ENCODE results near the gene TBC1D3B. TPM values are rescaled to one million over a fixed set of nuclear protein-coding genes. Genes with fewer than 3 reads are reported as not detected.

Gene TBC1D3B
- total RNA-seq, 4 donors from 2014 or later: 2.9 TPM; not detected in 3

DNA sequence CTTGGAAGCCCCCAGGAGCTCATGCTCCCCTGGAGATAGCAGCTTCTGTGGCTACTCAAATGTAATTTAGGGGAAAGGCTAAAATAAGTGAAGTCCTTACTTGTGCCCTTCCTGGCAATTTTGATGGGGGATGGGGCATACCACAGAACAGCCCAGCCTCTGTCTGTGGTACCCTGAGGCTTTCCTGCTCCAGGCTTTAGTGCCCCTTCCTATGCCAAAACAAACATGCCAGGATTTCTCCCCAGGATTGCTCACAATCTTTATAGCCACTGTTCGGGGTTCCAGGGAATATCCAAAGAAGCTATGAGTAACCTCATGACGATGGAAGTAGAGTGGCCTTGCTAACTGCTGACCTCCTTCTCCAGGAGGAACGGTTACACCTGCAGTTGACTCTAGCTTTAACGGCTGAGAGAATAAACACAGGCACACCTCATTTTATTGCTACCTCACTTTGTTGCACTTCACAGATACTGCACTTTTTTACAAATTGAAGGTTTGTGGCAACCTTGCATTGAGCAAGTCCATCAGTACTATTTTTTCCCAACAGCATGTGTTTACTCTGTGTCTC lies 47.9 kb downstream of the TBC1D3B start:
- TF ChIP-seq CTCF (IDR thresholded peaks at IDR 0.05; ENCODE audit: low read depth): no peak

DNA sequence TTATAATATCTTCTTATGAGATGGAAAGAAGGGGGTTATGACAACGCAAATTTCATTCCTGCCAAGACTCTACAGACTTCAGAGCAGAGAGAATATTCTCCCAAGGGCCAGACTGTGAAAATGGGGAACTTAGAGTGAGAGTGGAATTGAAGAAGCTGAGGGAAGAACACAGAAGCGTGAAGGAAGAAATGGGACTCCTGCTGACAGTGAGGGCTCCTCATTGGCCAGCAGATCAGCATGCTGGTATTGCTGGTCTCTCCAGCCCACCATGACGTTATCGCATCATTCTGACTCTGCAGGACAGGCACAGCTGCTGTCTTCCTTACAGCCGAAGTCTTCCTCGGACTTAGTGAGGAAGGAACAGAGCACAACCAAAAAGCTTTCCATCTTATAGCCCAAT lies 48.5 kb downstream of the TBC1D3B start:
- TF ChIP-seq CTCF (IDR thresholded peaks at IDR 0.05; ENCODE audit: low read depth): no peak

DNA sequence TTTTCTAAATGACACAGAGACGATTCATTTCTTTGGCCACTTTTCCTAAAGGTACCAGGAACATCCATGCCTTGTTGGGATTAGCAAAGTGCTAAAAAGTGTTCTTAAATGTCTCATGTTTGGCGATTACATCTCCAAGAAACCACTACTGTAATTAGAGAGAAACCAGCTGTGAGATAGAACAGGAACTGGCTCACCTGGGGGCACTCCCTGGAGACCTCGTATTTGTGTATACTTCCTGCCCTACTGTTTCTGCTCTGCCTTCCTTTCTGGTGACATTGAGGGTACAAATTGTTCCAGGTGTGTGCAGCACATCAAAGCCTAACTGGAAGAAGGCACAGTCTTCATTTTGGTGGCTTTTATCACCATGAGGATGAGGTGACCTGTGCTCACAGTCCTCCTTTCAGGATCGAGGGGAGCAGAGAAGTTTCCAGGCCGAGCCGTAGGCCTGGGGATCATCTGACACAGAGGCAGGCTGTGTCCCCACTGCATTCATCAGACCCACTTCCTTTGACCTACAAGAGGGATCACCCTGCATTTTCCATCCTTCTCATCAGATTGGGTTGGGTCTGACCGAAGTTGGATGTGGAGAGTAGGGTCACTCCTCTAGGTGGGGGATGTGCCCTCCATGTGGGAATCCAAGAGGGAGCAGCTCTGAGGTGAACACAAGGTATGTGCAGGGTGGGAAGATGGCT lies 49.1 kb downstream of the TBC1D3B start:
- TF ChIP-seq CTCF (IDR thresholded peaks at IDR 0.05; ENCODE audit: low read depth): no peak

GRCh38 chr17:36124879-36125824 lies 51.3 kb downstream of the TBC1D3B start:
- no peak for TF ChIP-seq CTCF (IDR thresholded peaks at IDR 0.05; ENCODE audit: low read depth)

DNA sequence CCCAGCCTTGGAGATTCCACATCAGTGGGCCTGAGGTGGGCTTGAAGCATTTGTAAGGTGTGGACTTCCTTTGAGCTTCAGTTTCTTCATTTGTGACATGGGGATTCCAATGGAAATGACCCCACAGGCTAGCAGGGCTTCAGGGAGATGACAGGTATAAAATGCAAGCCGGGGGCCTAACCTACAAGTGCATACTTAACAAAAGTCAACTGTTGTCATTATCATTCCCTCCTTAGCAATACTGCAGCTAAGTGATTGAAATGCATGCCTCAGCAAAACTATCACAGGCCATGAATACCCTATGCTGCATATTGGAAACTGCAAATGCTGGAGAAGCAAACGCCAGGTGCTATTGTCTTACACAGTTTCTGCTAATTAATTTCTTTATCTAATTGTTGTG lies 53.0 kb downstream of the TBC1D3B start:
- no peak for TF ChIP-seq CTCF (IDR thresholded peaks at IDR 0.05; ENCODE audit: low read depth)

DNA sequence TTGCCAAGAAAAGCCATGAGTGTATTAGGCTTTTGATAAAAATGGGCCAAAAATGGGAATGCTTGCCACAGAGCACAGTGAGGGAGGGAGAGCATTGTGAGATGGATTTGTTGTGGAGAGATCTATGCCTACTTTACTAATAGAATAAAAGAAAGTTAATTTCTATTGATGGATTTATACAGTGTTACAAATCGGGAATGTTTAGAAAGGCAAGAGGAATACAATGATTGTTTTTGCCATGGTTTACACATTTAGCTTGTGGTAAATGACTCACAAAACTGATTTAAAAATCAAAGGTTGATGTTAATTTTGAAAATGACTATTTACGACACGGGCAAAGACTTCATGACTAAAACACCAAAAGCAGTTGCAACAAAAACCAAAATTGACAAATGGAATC lies 56.2 kb downstream of the TBC1D3B start:
- no peak for TF ChIP-seq CTCF (IDR thresholded peaks at IDR 0.05; ENCODE audit: low read depth)
